Measurements from ENCODE around the gene PHF2. TPM values are rescaled to one million over a fixed set of nuclear protein-coding genes. Genes with fewer than 3 reads are reported as not detected.

The PHF2 gene
- polyA plus RNA-seq, 1 experiment, result 8.8 TPM

- peaks cover 3% of the 10 kb centered on the region; the same call in 1 of the 2 replicates for H3K9me3 ChIP-seq (ENCODE audit: control insufficient read depth, insufficient read depth, low read length)
- DNase-seq (ENCODE audit: low read depth, low spot score), result no peak
- H3K27me3 ChIP-seq (ENCODE audit: control insufficient read depth, insufficient read depth, low read length), result no peaks in the 10 kb centered on the region
- no peak overlapping the region for H3K4me3 ChIP-seq (ENCODE audit: low read depth, low read length)
- CTCF ChIA-PET, result no interaction called here
- POLR2A ChIA-PET, result no interaction called here
- TF ChIP-seq, protein P1, sequence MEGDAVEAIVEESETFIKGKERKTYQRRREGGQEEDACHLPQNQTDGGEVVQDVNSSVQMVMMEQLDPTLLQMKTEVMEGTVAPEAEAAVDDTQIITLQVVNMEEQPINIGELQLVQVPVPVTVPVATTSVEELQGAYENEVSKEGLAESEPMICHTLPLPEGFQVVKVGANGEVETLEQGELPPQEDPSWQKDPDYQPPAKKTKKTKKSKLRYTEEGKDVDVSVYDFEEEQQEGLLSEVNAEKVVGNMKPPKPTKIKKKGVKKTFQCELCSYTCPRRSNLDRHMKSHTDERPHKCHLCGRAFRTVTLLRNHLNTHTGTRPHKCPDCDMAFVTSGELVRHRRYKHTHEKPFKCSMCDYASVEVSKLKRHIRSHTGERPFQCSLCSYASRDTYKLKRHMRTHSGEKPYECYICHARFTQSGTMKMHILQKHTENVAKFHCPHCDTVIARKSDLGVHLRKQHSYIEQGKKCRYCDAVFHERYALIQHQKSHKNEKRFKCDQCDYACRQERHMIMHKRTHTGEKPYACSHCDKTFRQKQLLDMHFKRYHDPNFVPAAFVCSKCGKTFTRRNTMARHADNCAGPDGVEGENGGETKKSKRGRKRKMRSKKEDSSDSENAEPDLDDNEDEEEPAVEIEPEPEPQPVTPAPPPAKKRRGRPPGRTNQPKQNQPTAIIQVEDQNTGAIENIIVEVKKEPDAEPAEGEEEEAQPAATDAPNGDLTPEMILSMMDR (IDR thresholded peaks at IDR 0.05; ENCODE audit: low read depth, low read length), result no peak
- no peak overlapping the region for H3K27ac ChIP-seq (ENCODE audit: low read depth, low read length)
Observed at GRCh38 chr9:93572221-93572620, 4.2 kb upstream of the PHF2 start.

DNA sequence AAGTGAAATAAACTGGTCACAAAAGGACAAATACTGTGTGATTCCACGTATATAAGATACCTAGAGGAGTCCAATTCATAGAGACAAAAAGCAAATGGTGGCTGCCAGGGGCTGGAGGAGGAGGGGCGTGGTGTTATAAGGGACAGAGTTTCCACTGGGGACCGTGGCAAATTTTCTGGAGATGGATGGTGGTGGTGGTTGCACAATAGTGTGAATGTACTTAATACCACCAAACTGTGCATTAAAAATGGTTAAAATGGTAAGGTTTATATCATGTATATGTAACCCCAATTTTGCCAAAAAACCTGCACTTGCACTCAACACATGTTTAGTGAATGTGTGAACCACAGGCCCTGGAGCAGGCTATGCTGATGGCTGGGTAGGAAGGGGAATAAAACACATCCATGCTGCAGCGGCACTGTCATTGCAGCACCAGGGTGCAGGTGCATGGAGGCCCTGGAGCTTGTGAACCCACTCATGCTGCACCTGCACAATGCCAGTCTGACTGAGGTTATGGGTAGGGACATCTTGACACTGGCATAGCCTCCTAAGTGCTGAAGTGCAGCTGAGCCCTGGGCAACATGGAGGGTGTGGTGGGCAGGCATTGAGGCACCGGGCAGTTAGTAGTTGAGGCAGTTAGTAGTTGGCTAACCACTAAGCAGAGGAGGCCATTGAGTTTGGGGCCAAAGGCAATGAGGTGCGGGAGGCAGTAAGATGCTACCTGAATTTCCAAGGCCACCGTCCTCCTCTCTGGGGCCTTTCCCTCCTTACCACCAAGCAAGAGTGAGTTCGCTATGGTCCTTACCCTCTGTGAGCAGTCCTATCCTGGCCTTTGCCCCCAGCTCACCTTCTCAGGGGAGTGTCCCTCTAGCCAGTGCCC is 3.5 kb upstream of the PHF2 start:
- ChIA-PET CTCF (no interaction called here), POLR2A (no interaction called here)
- DNase-seq (ENCODE audit: low read depth, low spot score), result no peak

DNA sequence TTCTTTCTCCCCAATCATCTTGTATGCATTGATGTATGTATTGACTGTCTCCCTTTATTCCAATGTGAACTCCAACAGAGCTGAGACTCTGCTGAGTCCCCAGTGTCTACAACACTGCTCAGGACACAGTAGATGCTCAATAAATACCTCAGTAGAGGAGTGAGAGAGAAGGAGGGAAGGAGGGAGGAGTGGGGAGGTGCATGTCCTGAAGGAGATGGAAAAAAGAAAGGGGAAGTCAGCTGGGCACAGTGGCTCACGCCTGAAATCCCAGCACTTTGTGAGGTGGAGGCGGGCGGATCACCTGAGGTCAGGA is 2.9 kb upstream of the PHF2 start:
- POLR2A ChIA-PET, result no interaction called here
- TF ChIP-seq, protein P1 (IDR thresholded peaks at IDR 0.05; ENCODE audit: low read depth, low read length), result no peak
- DNase-seq (ENCODE audit: low read depth, low spot score), result no peak
- peaks cover 3% of the 10 kb centered on the region; the same call in 1 of the 2 replicates for H3K9me3 ChIP-seq (ENCODE audit: control insufficient read depth, insufficient read depth, low read length)
- H3K27me3 ChIP-seq (ENCODE audit: control insufficient read depth, insufficient read depth, low read length), result no peaks in the 10 kb centered on the region
- H3K4me3 ChIP-seq (ENCODE audit: low read depth, low read length), result no peak overlapping the region
- CTCF ChIA-PET, result no interaction called here
- H3K27ac ChIP-seq (ENCODE audit: low read depth, low read length), result no peak overlapping the region

More for the DNA sequence above, 3.5 kb upstream of the PHF2 start:
- TF ChIP-seq, protein P1 (IDR thresholded peaks at IDR 0.05; ENCODE audit: low read depth, low read length), result no peak
- no peak overlapping the region for H3K27ac ChIP-seq (ENCODE audit: low read depth, low read length)
- peaks cover 3% of the 10 kb centered on the region; the same call in 1 of the 2 replicates for H3K9me3 ChIP-seq (ENCODE audit: control insufficient read depth, insufficient read depth, low read length)
- H3K4me3 ChIP-seq (ENCODE audit: low read depth, low read length), result no peak overlapping the region
- no peaks in the 10 kb centered on the region for H3K27me3 ChIP-seq (ENCODE audit: control insufficient read depth, insufficient read depth, low read length)

GRCh38 chr9:93574091-93574899 is 2.1 kb upstream of the PHF2 start:
- ChIA-PET POLR2A (interaction anchor here (0.6 kb wide), 1 partner anchor 454 kb away, joined by 3 read pairs; no protein-coding TSS in a partner anchor), CTCF (interaction anchor here (1.5 to 2.1 kb wide), 2 partner anchors 8 to 388 kb away, joined by 4 to 22 read pairs; no protein-coding TSS in a partner anchor)
- Histone ChIP-seq H3K9me3 (ENCODE audit: control insufficient read depth, insufficient read depth, low read length) (peaks cover 3% of the 10 kb centered on the region; the same call in 1 of the 2 replicates), H3K27ac (ENCODE audit: low read depth, low read length) (no peak overlapping the region), H3K27me3 (ENCODE audit: control insufficient read depth, insufficient read depth, low read length) (no peaks in the 10 kb centered on the region), H3K4me3 (ENCODE audit: low read depth, low read length) (no peak overlapping the region)
- TF ChIP-seq, protein P1 (IDR thresholded peaks at IDR 0.05; ENCODE audit: low read depth, low read length), result no peak
- DNase-seq (ENCODE audit: low read depth, low spot score), result no peak

Data from AG04450 (cell line).